Breast epithelium (tissue), 4 donors: ENCODE results near the gene COG1. TPM values are rescaled to one million over a fixed set of nuclear protein-coding genes. Genes with fewer than 3 reads are reported as not detected.

ENCODE experiments used
- DNase-seq, 2 donors: peaks; one replicate each; pipeline ENCODE4 v3.0.0-alpha.2; 2019; ENCODE audit warnings: low spot score in 2 of 2
- H3K27ac ChIP-seq, 2 donors: fragments of 200-600 bp; sonication (generic) in 1 of 2; one replicate each; pipeline ENCODE4 v1.5.1; 2016 to 2019; ENCODE audit warnings: mild to moderate bottlenecking in 1 of 2
- H3K27me3 ChIP-seq, 2 donors: fragments of 200-600 bp; sonication (generic) in 1 of 2; one replicate each; pipeline versions ENCODE4 v1.5.1 to v1.6.0; 2017 to 2019; ENCODE audit warnings: control low read depth in 1 of 2, mild to moderate bottlenecking in 1 of 2
- H3K36me3 ChIP-seq: fragments of 200-600 bp; one replicate; pipeline ENCODE4 v1.5.1; 2019
- H3K4me1 ChIP-seq, 2 donors: fragments of 200-600 bp; sonication (generic); one replicate each; pipeline ENCODE4 v1.5.1; 2016 to 2019; ENCODE audit warnings: control low read depth in 1 of 2
- H3K4me3 ChIP-seq, 3 donors: fragments of 200-600 bp; sonication (generic); 1 replicate in 2 of 3; 2 replicates in 1 of 3; pipeline ENCODE4 v1.5.1; 2016 to 2019; ENCODE audit warnings: mild to moderate bottlenecking in 3 of 3, moderate library complexity in 2 of 3
- H3K9me3 ChIP-seq, 2 donors: fragments of 200-600 bp; sonication (generic) in 1 of 2; one replicate each; pipeline ENCODE4 v1.5.1; 2016 to 2019; ENCODE audit warnings: control low read depth in 1 of 2
- CTCF ChIP-seq, 3 donors: fragments of 450-650 bp; IDR thresholded peaks; one replicate each; pipeline ENCODE4 v1.5.1; 2016 to 2017; ENCODE audit warnings: antibody characterized with exemption in 3 of 3, mild to moderate bottlenecking in 3 of 3, moderate library complexity in 3 of 3
- POLR2A ChIP-seq: fragments of 450-650 bp; IDR thresholded peaks from one replicate; pipeline ENCODE4 v1.6.1; 2016; ENCODE audit warnings: antibody characterized with exemption, mild to moderate bottlenecking, moderate library complexity
- POLR2AphosphoS5 ChIP-seq, 3 donors: sonication (generic); formaldehyde crosslinking; IDR thresholded peaks; one replicate each; pipeline ENCODE4 v1.6.1; 2017; ENCODE audit warnings: antibody characterized with exemption in 3 of 3
- intact Hi-C: fragments of 100-400 bp; cut with DNase I; formaldehyde crosslinking; loops from one replicate; pipeline ENCODE4 v1.15.1; 2023; ENCODE audit warnings: low total_unique reads
- total RNA-seq, 3 donors: library from RNA; depleted of rRNA; stranded (reverse); fragments of >200 nt; gene quantifications; one replicate each; pipeline ENCODE4 v1.1.0, GENCODE V29; 2016

COG1 gene
- total RNA-seq, 3 donors from 2014 or later, result 22.9 to 40.3 (median 36.1) TPM

GRCh38 chr17:73151916-73152632, 40.8 kb upstream of the COG1 start:
- H3K9me3 ChIP-seq, result no peaks in the 10 kb centered on the region
- DNase-seq, result no peak
- no peak overlapping the region for H3K4me3 ChIP-seq
- H3K36me3 ChIP-seq, result no peaks in the 10 kb centered on the region
- TF ChIP-seq CTCF (IDR thresholded peaks at IDR 0.05) (no peak), POLR2A (no peak), POLR2AphosphoS5 (IDR thresholded peaks at IDR 0.05) (no peak)
- intact Hi-C loops, result no loop called here
- no peaks in the 10 kb centered on the region for H3K27me3 ChIP-seq
- no peak overlapping the region for H3K27ac ChIP-seq
- no peaks in the 10 kb centered on the region for H3K4me1 ChIP-seq

GRCh38 chr17:73155410-73156165, 37.3 kb upstream of the COG1 start:
- Histone ChIP-seq H3K4me1 (no peaks in the 10 kb centered on the region), H3K9me3 (no peaks in the 10 kb centered on the region), H3K4me3 (no peak overlapping the region), H3K36me3 (no peaks in the 10 kb centered on the region), H3K27ac (no peak overlapping the region), H3K27me3 (peaks cover 0 to under 1% of the 10 kb centered on the region in 2 donors)
- TF ChIP-seq CTCF (IDR thresholded peaks at IDR 0.05), result no peak
- intact Hi-C loops, result no loop called here
- no peak for DNase-seq

GRCh38 chr17:73156166-73156840, 36.6 kb upstream of the COG1 start:
- Histone ChIP-seq H3K27ac (no peak overlapping the region), H3K4me3 (no peak overlapping the region), H3K9me3 (no peaks in the 10 kb centered on the region), H3K4me1 (no peaks in the 10 kb centered on the region), H3K36me3 (no peaks in the 10 kb centered on the region), H3K27me3 (peaks cover 0 to 6% of the 10 kb centered on the region in 2 donors)
- peak in 1 of 2 donors; percentile 63 for DNase-seq
- peak; percentile 12 to 77 (median 60) for TF ChIP-seq CTCF (IDR thresholded peaks at IDR 0.05)
- no peak for TF ChIP-seq POLR2A
- intact Hi-C loops, result no loop called here

- Histone ChIP-seq H3K27ac (no peak overlapping the region), H3K4me1 (no peaks in the 10 kb centered on the region), H3K27me3 (peaks cover 0 to 6% of the 10 kb centered on the region in 2 donors), H3K36me3 (no peaks in the 10 kb centered on the region), H3K9me3 (no peaks in the 10 kb centered on the region), H3K4me3 (no peak overlapping the region)
- TF ChIP-seq POLR2AphosphoS5 (IDR thresholded peaks at IDR 0.05), result no peak
- TF ChIP-seq CTCF (IDR thresholded peaks at IDR 0.05), result no peak
- no peak for TF ChIP-seq POLR2A
- intact Hi-C loops, result no loop called here
- no peak for DNase-seq
Measured at GRCh38 chr17:73156887-73157520, 35.9 kb upstream of the COG1 start.
